ENCODE data around the gene MAX. TPM values are rescaled to one million over a fixed set of nuclear protein-coding genes. Genes with fewer than 3 reads are reported as not detected.
A peak's percentile ranks its signal among the peaks of the same experiment; 100 is the strongest.

Gene MAX
- total and polyA plus RNA-seq, 2 experiments from 2014 or later, result 36.2 to 39.0 TPM

GRCh38 chr14:65080960-65081747 is 21.2 kb downstream of the MAX start:
- no peak overlapping the region for H3K27ac ChIP-seq
- no peaks in the 10 kb centered on the region for H3K27me3 ChIP-seq
- H3K9me3 ChIP-seq (ENCODE audit: low read depth), result no peaks in the 10 kb centered on the region
- peaks cover 6% of the 10 kb centered on the region for H3K36me3 ChIP-seq
- H3K4me3 ChIP-seq, result no peak overlapping the region
- peaks cover 17% of the 10 kb centered on the region for H3K4me1 ChIP-seq (ENCODE audit: low read depth)
- no peak for TF ChIP-seq CTCF (IDR thresholded peaks at IDR 0.05; ENCODE audit: low read depth, low read length)
- no peak for DNase-seq (ENCODE audit: low read depth in 1 of 2, low spot score in 1 of 2)

GRCh38 chr14:65079768-65080167 is 22.5 kb downstream of the MAX start:
- Histone ChIP-seq H3K36me3 (peaks cover 6% of the 10 kb centered on the region), H3K27me3 (no peaks in the 10 kb centered on the region), H3K4me1 (ENCODE audit: low read depth) (peaks cover 10% of the 10 kb centered on the region), H3K27ac (no peak overlapping the region), H3K4me3 (no peak overlapping the region), H3K9me3 (ENCODE audit: low read depth) (no peaks in the 10 kb centered on the region)
- DNase-seq (ENCODE audit: low read depth in 1 of 2, low spot score in 1 of 2), result peak in 1 of 2 donors; percentile 21
- TF ChIP-seq CTCF (IDR thresholded peaks at IDR 0.05; ENCODE audit: low read depth, low read length), result no peak

GRCh38 chr14:65079201-65079600 is 23.1 kb downstream of the MAX start:
- Histone ChIP-seq H3K4me3 (no peak overlapping the region), H3K27me3 (no peaks in the 10 kb centered on the region), H3K36me3 (peaks cover 6% of the 10 kb centered on the region), H3K4me1 (ENCODE audit: low read depth) (peaks cover 4% of the 10 kb centered on the region), H3K27ac (peak overlapping the region; percentile 3), H3K9me3 (ENCODE audit: low read depth) (no peaks in the 10 kb centered on the region)
- DNase-seq (ENCODE audit: low read depth in 1 of 2, low spot score in 1 of 2), result peak in 1 of 2 donors; percentile 21
- no peak for TF ChIP-seq CTCF (IDR thresholded peaks at IDR 0.05; ENCODE audit: low read depth, low read length)

GRCh38 chr14:65077318-65077717 is 25.0 kb downstream of the MAX start:
- Histone ChIP-seq H3K9me3 (ENCODE audit: low read depth) (no peaks in the 10 kb centered on the region), H3K4me3 (no peak overlapping the region), H3K4me1 (ENCODE audit: low read depth) (peaks cover 18% of the 10 kb centered on the region), H3K36me3 (peaks cover 4% of the 10 kb centered on the region), H3K27me3 (no peaks in the 10 kb centered on the region), H3K27ac (no peak overlapping the region)
- no peak for TF ChIP-seq CTCF (IDR thresholded peaks at IDR 0.05; ENCODE audit: low read depth, low read length)
- no peak for DNase-seq (ENCODE audit: low read depth in 1 of 2, low spot score in 1 of 2)

- Histone ChIP-seq H3K27me3 (no peaks in the 10 kb centered on the region), H3K4me1 (ENCODE audit: low read depth) (peaks cover 23% of the 10 kb centered on the region), H3K27ac (no peak overlapping the region), H3K36me3 (peaks cover 4% of the 10 kb centered on the region), H3K9me3 (ENCODE audit: low read depth) (no peaks in the 10 kb centered on the region), H3K4me3 (no peak overlapping the region)
- TF ChIP-seq CTCF (IDR thresholded peaks at IDR 0.05; ENCODE audit: low read depth, low read length), result no peak
- no peak for DNase-seq (ENCODE audit: low read depth in 1 of 2, low spot score in 1 of 2)
Measured at GRCh38 chr14:65075628-65076325, 26.5 kb downstream of the MAX start.
